SK-N-SH (cell line): ENCODE results near the gene CPT1B. TPM values are rescaled to one million over a fixed set of nuclear protein-coding genes. Genes with fewer than 3 reads are reported as not detected.

Source experiments
- CTCF ChIA-PET: fragments of 300-600, 350-600 bp; formaldehyde crosslinking; extraction: SDS; loops from one replicate; lab custom pipeline; 2021; lab: Yijun Ruan, JAX
- POLR2A ChIA-PET: fragments of 350-600 bp; sonication (Branson Sonifier 250); formaldehyde crosslinking; extraction: SDS; loops from one replicate; lab custom pipeline; 2020; ENCODE audit warnings: antibody characterized with exemption, inconsistent platforms; lab: Yijun Ruan, JAX
- DNase-seq: peaks from one replicate; pipeline ENCODE4 v3.0.0; 2012
- H2AFZ ChIP-seq: fragments of 200-600 bp; sonication (generic); 2 replicates; pipeline ENCODE4 v1.8.1; 2016; ENCODE audit warnings: antibody characterized with exemption, mild to moderate bottlenecking, low read depth
- H3F3A ChIP-seq: fragments of 200-600 bp; sonication (generic); replicated peaks from 2 replicates; pipeline ENCODE3; 2016; ENCODE audit warnings: antibody characterized with exemption, mild to moderate bottlenecking; ENCODE audit not compliant: insufficient read depth
- H3K27ac ChIP-seq, 2 experiments: fragments of 200-500 bp in 1 of 2; fragments of 200-600 bp in 1 of 2; sonication (Bioruptor generic) in 1 of 2; sonication (generic), shearing (Covaris generic) in 1 of 2; 2 replicates each; pipeline versions ENCODE4 v1.5.1 to v1.6.1; 2014 to 2016; ENCODE audit warnings: low read depth in 2 of 2, inconsistent platforms in 1 of 2, low read length in 1 of 2, mild to moderate bottlenecking in 1 of 2, mixed read lengths in 1 of 2
- H3K27me3 ChIP-seq: fragments of 200-600 bp; sonication (generic), shearing (Covaris generic); 2 replicates; pipeline ENCODE4 v1.6.1; 2016; ENCODE audit warnings: mixed run types; ENCODE audit not compliant: insufficient read depth
- H3K36me3 ChIP-seq, 2 experiments: fragments of 200-500 bp in 1 of 2; fragments of 200-600 bp in 1 of 2; sonication (Bioruptor generic) in 1 of 2; sonication (generic) in 1 of 2; replicated peaks in 1 of 2; 2 replicates each; pipeline versions ENCODE3 to v1.5.1; 2014 to 2016; ENCODE audit warnings: low read length in 1 of 2, mild to moderate bottlenecking in 1 of 2; ENCODE audit not compliant: insufficient read depth in 2 of 2, control insufficient read depth in 1 of 2
- H3K4me1 ChIP-seq, 2 experiments: fragments of 200-500 bp in 1 of 2; fragments of 200-600 bp in 1 of 2; sonication (Bioruptor generic) in 1 of 2; sonication (generic), shearing (Covaris generic) in 1 of 2; 2 replicates each; pipeline versions ENCODE4 v1.5.1 to v1.6.1; 2014 to 2016; ENCODE audit warnings: low read depth in 1 of 2, low read length in 1 of 2, mixed run types in 1 of 2; ENCODE audit not compliant: insufficient read depth in 2 of 2, control insufficient read depth in 1 of 2
- H3K4me2 ChIP-seq: fragments of 200-600 bp; sonication (generic), shearing (Covaris generic); 2 replicates; pipeline ENCODE4 v1.6.1; 2017; ENCODE audit warnings: mixed run types
- H3K4me3 ChIP-seq, 2 experiments: fragments of 200-500 bp in 1 of 2; fragments of 200-600 bp in 1 of 2; sonication (Bioruptor generic) in 1 of 2; sonication (generic), shearing (Covaris generic) in 1 of 2; 2 replicates each; pipeline versions ENCODE4 v1.5.1 to v1.8.1; 2014 to 2016; ENCODE audit warnings: low read depth in 2 of 2, inconsistent platforms in 1 of 2, low read length in 1 of 2, mild to moderate bottlenecking in 1 of 2, mixed read lengths in 1 of 2, moderate library complexity in 1 of 2
- H3K79me2 ChIP-seq: fragments of 200-600 bp; sonication (generic); 2 replicates; pipeline ENCODE4 v1.8.1; 2017; ENCODE audit warnings: mild to moderate bottlenecking; ENCODE audit not compliant: insufficient read depth
- H3K9ac ChIP-seq: fragments of 200-600 bp; sonication (generic); 2 replicates; pipeline ENCODE4 v1.6.1; 2017; ENCODE audit warnings: mixed run types
- H3K9me2 ChIP-seq: fragments of 200-600 bp; sonication (generic); 2 replicates; pipeline ENCODE4 v1.6.1; 2017; ENCODE audit warnings: mixed run types
- H3K9me3 ChIP-seq: fragments of 200-600 bp; sonication (generic); 2 replicates; pipeline ENCODE4 v1.6.1; 2017; ENCODE audit warnings: mixed run types, mild to moderate bottlenecking, moderate library complexity
- H4K20me1 ChIP-seq: fragments of 200-600 bp; sonication (generic); 2 replicates; pipeline ENCODE4 v1.6.1; 2017; ENCODE audit warnings: mild to moderate bottlenecking, mixed run types; ENCODE audit not compliant: insufficient read depth
- CHD2 ChIP-seq: fragments of 150-350 bp; IDR thresholded peaks from 2 replicates; pipeline ENCODE4 v1.6.1; 2018; ENCODE audit warnings: low read length; ENCODE audit not compliant: partially characterized antibody
- CTCF ChIP-seq: fragments of 200-600 bp; sonication (generic); IDR thresholded peaks from 2 replicates; pipeline ENCODE4 v1.6.1; 2017; ENCODE audit warnings: antibody characterized with exemption, mild to moderate bottlenecking, moderate library complexity
- ELF1 ChIP-seq: IDR thresholded peaks from 2 replicates; pipeline ENCODE4 v1.4.0; 2012
- FOSL2 ChIP-seq: IDR thresholded peaks from 2 replicates; pipeline ENCODE4 v1.4.0; 2012; ENCODE audit warnings: low read depth, mild to moderate bottlenecking, moderate library complexity, borderline replicate concordance
- FOXJ3 ChIP-seq: sonication (generic); formaldehyde crosslinking; IDR thresholded peaks from 2 replicates; pipeline ENCODE4 v1.5.1; 2020; ENCODE audit warnings: mild to moderate bottlenecking, missing genetic modification reagents
- GATA2 ChIP-seq: sonication (generic); formaldehyde crosslinking; IDR thresholded peaks from 2 replicates; pipeline ENCODE4 v1.5.0; 2020; ENCODE audit warnings: mild to moderate bottlenecking, missing genetic modification reagents
- IRF3 ChIP-seq: fragments of 150-350 bp; IDR thresholded peaks from 2 replicates; pipeline ENCODE4 v1.6.1; 2016; ENCODE audit warnings: mild to moderate bottlenecking, low read depth, low read length
- JUND ChIP-seq: IDR thresholded peaks from 2 replicates; pipeline ENCODE4 v1.4.0; 2012
- MAX ChIP-seq: IDR thresholded peaks from 2 replicates; pipeline ENCODE4 v1.4.0; 2012; ENCODE audit warnings: low read depth
- NRF1 ChIP-seq: IDR thresholded peaks from 2 replicates; pipeline ENCODE4 v1.6.1; 2012; ENCODE audit warnings: low read depth, mild to moderate bottlenecking, low read length
- POLR2AphosphoS5 ChIP-seq: IDR thresholded peaks from 2 replicates; pipeline ENCODE4 v1.6.1; 2012; ENCODE audit warnings: low read depth, low read length
- YY1 ChIP-seq: IDR thresholded peaks from 2 replicates; pipeline ENCODE4 v1.4.0; 2012; ENCODE audit warnings: low read depth, mild to moderate bottlenecking
- WGBS: methylation state at CpG from one replicate; pipeline ENCODE4 v1.1.6; 2017; ENCODE audit warnings: low lambda C conversion rate; 5-methylcytosine and 5-hydroxymethylcytosine counted together
- polyA plus RNA-seq, 3 experiments: library from polyadenylated mRNA; depleted of rRNA; stranded (reverse); fragments of >200 nt; gene quantifications; 2 replicates each; pipeline ENCODE4 v1.2.3, GENCODE V29; 2012

Gene CPT1B
- polyA plus RNA-seq, 1 of the 3 experiments (the other 2 are of a cell fraction): 33.2 TPM

- Histone ChIP-seq H3K9me3 (no peaks in the 10 kb centered on the region), H3K9me2 (no peaks in the 10 kb centered on the region), H3K4me2 (no peak overlapping the region), H3K27me3 (no peaks in the 10 kb centered on the region), H3K79me2 (no peaks in the 10 kb centered on the region), H3K9ac (no peak overlapping the region), H3K36me3 (no peaks in the 10 kb centered on the region), H3F3A (no peaks in the 10 kb centered on the region), H3K4me3 (no peak overlapping the region), H3K27ac (no peak overlapping the region), H4K20me1 (no peaks in the 10 kb centered on the region), H2AFZ (no peak overlapping the region), H3K4me1 (peaks cover 0 to 7% of the 10 kb centered on the region in 2 experiments; a peak in 1 of 4 replicates)
- ChIA-PET POLR2A (interaction anchor here (1.2 kb wide), 1 partner anchor 27 kb away, joined by 3 read pairs; no protein-coding TSS in a partner anchor), CTCF (interaction anchor here (1.9 kb wide), 1 partner anchor 15 kb away, joined by 12 read pairs; no protein-coding TSS in a partner anchor)
- DNase-seq: no peak
- TF ChIP-seq YY1 (no peak), FOXJ3 (CRISPR knock-in tag) (no peak), NRF1 (no peak), CHD2 (no peak), FOSL2 (no peak)
- 78% methylated on average over 6 of the region's 20 CpGs for WGBS
Measured at GRCh38 chr22:50605613-50606074, 27.4 kb upstream of the CPT1B start.

GRCh38 chr22:50605002-50605612 lies 26.9 kb upstream of the CPT1B start:
- no peak for DNase-seq
- Histone ChIP-seq H3K4me3 (no peak overlapping the region), H3K27ac (no peak overlapping the region), H3K27me3 (no peaks in the 10 kb centered on the region), H3K4me2 (no peak overlapping the region), H3K9ac (no peak overlapping the region), H3F3A (no peaks in the 10 kb centered on the region), H3K4me1 (peaks cover 0 to 7% of the 10 kb centered on the region in 2 experiments; a peak in 1 of 4 replicates), H4K20me1 (no peaks in the 10 kb centered on the region), H3K9me2 (no peaks in the 10 kb centered on the region), H2AFZ (no peak overlapping the region), H3K79me2 (no peaks in the 10 kb centered on the region), H3K36me3 (no peaks in the 10 kb centered on the region), H3K9me3 (no peaks in the 10 kb centered on the region)
- 90% methylated on average over 14 of the region's 23 CpGs for WGBS
- ChIA-PET CTCF (interaction anchor here (1.1 kb wide), 1 partner anchor 42 kb away, joined by 4 read pairs; the partner anchor contains the start of gene SYCE3), POLR2A (no interaction called here)
- no peak for TF ChIP-seq MAX
- TF ChIP-seq CTCF: no peak
- no peak for TF ChIP-seq JUND
- no peak for TF ChIP-seq IRF3
- no peak for TF ChIP-seq ELF1
- no peak for TF ChIP-seq GATA2
- no peak for TF ChIP-seq POLR2AphosphoS5
